A549 treated with Mapracorat at 1 μM for 4 hours (cell line): ENCODE data around the gene STK26. TPM values are rescaled to one million over a fixed set of nuclear protein-coding genes. Genes with fewer than 3 reads are reported as not detected.

Experiments
- total RNA-seq: library from RNA; stranded (reverse); fragments of 200-300 nt; extraction: Qiagen RNA extraction; gene quantifications from 5 replicates; pipeline ENCODE4 v1.2.3, GENCODE V29; 2022

The STK26 gene
- total RNA-seq = 8.0 to 10.8 TPM (median 10.6 TPM) in 5 replicates

DNA sequence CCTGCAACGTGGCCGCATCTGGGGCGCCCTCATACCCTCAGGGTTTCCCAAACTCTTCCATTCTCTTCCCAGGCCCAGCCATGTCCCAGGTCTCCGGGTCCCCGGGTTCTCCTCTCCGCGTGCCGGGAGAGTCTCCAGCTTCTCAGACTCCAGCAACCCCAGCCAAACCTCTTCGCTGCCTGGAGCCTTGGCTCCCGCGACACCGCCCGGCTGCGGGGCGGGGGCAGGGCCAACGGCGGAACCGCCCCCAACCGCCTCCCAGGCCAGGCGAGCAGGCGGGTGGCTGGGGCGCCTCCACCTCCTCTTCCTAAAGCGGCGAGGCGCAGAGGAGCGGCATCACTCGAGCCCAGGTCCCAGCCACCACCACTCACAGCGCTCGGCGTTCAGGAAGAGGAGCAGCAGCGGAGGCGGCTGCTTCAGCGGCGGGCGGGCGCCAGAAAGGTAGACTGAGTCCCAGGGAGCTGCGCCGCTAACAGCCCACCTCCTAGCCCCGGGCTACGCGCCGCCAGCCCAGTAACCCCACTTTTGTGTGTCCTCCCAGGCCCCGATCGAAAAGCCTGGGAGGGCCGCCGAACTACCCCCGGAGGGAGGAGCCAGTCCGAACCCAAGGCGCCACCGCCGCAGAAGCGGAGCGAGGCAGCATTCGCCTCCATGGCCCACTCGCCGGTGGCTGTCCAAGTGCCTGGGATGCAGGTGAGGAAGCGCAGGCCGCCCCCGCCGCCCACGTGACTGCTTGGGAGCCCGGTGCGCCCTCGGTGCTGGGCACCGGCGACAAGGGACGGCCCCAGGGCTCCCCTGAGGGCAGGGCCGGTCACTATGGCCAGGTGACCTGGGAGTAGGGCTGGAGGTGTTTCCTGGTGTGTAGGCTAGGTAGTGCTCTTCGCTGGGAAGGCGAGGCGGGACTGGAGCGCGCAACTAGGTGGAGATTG is at the start of gene STK26:
Gene STK26 (plus strand): TSS at position 336 of the 929 bp plus-strand sequence. CDS start 316 bp downstream, at position 652.

Other genes with a start within 250 kb of the STK26 start
- gene FRMD7, start 104.7 kb downstream of the STK26 start, total RNA-seq = not detected in 5 replicates
- 21.9 to 43.3 TPM (median 27.8 TPM) in 5 replicates for gene RAP2C, start 196.1 kb downstream of the STK26 start, total RNA-seq